ENCODE data around the gene GDPD4.

Gene GDPD4

DNA sequence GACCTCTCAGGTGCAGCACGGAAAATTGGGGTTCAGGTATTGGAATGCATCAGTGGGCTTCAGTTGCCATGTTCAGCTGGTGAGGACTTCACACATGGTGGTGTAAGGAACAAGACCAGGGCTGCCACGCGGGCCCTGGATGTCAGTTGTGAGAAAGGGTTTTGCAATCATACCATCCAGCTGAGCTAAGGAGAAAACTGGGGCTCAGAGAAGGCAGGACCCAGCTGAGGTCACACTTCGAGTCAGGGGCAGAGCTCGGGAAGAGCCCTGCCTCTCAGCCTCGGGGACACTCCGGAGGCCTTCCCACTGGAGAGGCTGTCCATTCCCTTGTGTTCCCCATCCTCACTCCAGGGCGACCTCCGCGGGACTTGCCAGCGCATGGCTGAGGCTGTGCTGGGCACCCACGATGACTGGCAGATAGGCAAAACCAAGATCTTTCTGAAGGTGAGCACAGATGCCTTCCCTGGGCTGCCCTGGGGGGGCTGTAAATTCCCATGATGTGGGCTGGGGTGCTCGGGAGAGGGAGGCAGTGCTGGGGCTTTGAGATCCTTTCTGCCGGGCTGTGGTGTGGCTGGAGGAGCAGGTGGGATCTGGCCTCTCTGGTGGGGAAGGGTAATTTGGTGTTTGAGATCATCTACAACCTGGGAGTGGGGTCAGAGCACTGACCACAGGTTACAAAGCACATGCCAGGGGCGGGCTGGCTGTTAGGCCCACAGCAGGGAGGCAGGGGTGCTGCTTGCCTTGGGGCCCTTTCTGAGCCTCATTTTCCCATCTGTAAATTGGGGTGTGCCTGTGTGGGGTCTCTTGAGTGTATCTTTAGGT lies 126.3 kb downstream of the GDPD4 start:
- DNase-seq (ENCODE audit: low read depth in 3 of 3): no peak

- DNase-seq (ENCODE audit: low read depth in 3 of 3): no peak
Measured at GRCh38 chr11:77174559-77174958, 126.9 kb downstream of the GDPD4 start.

- DNase-seq (ENCODE audit: low read depth in 3 of 3): no peak
Measured at GRCh38 chr11:77173494-77173893, 128.0 kb downstream of the GDPD4 start.

GRCh38 chr11:77172666-77172982 lies 128.9 kb downstream of the GDPD4 start:
- no peak for DNase-seq (ENCODE audit: low read depth in 3 of 3)

GRCh38 chr11:77171885-77172665 lies 129.4 kb downstream of the GDPD4 start:
- DNase-seq (ENCODE audit: low read depth in 3 of 3): no peak

DNA sequence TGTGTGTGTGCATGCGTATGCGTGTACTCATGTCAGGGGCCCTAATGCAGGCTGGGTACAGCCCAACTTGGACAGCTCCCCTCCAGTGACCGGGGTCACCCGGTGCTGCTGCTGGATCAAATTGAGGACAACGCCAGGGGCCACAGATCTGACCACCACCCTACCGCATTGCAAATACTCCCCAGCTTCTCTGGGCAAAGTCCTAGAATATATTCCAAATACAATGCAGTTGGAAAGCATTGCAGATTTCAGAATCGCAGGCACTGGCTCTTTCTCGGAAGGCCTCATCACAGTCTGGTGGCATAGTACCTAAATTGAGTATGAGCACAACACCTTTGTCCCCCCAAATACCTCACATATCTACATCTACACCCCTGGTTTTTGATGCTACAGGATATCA lies 130.2 kb downstream of the GDPD4 start:
- DNase-seq (ENCODE audit: low read depth in 3 of 3): no peak

GRCh38 chr11:77170107-77170506 lies 131.4 kb downstream of the GDPD4 start:
- no peak for DNase-seq (ENCODE audit: low read depth in 3 of 3)

DNA sequence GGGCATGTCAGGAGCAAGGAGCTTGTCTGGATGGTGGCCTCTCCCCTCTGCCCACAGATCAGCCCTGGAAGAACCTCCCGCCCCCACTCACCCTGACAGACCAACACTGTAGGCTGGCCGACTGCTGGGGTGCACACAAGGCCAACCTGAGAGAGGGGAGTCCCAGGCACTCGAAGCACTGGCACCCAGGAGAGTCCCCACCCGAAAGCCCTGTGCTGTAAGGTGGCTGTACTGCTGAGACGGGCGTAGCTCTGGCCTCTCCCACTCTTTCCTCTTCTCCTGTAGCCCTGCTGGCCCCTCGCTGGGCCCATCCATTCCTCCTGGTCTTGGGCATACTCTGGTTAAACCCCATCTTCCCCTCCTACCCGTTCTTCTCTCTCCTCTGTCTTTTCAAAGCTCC lies 133.7 kb downstream of the GDPD4 start:
- no peak for DNase-seq (ENCODE audit: low read depth in 3 of 3)

- no peak for DNase-seq (ENCODE audit: low read depth in 3 of 3)
Measured at GRCh38 chr11:77167111-77167626, 134.3 kb downstream of the GDPD4 start.
